OCI-LY7 (cell line): ENCODE data around the gene VIPR2. TPM values are rescaled to one million over a fixed set of nuclear protein-coding genes. Genes with fewer than 3 reads are reported as not detected.

Experiments used
- BruUV-seq: library from RNA; stranded (reverse); fragments of 400-500 nt; replicated peaks from 2 replicates; lab custom pipeline; 2021; lab: Mats Ljungman, UMichigan
- CTCF ChIA-PET: fragments of 300-600 bp; sonication (Branson Sonifier 250); formaldehyde crosslinking; loops from one replicate; lab custom pipeline; 2022; ENCODE audit warnings: antibody characterized with exemption; ENCODE audit not compliant: unreplicated experiment; lab: Charles Lee
- POLR2A ChIA-PET: fragments of 300-600 bp; sonication (Branson Sonifier 250); formaldehyde crosslinking; loops from one replicate; lab custom pipeline; 2022; ENCODE audit warnings: antibody characterized with exemption; lab: Charles Lee
- DNase-seq: peaks from one replicate; pipeline ENCODE4 v3.0.0-alpha.2; 2015; ENCODE audit warnings: low spot score
- H2AFZ ChIP-seq: fragments of 200-600 bp; sonication (generic), shearing (Covaris generic); 2 replicates; pipeline ENCODE4 v1.6.1; 2014; ENCODE audit warnings: mild to moderate bottlenecking, antibody characterized with exemption, low read length, moderate library complexity
- H3K27ac ChIP-seq: fragments of 200-600 bp; sonication (generic); 2 replicates; pipeline ENCODE4 v1.5.1; 2014; ENCODE audit warnings: mixed run types, low read depth, mild to moderate bottlenecking, moderate library complexity, low read length, inconsistent platforms; ENCODE audit not compliant: poor library complexity, severe bottlenecking
- H3K36me3 ChIP-seq: fragments of 200-600 bp; sonication (generic); 2 replicates; pipeline ENCODE4 v1.6.1; 2014; ENCODE audit warnings: mild to moderate bottlenecking, antibody characterized with exemption, low read length, moderate library complexity, mixed read lengths; ENCODE audit not compliant: insufficient read depth
- H3K4me1 ChIP-seq: fragments of 200-600 bp; sonication (generic); 2 replicates; pipeline ENCODE4 v1.5.1; 2014; ENCODE audit warnings: mild to moderate bottlenecking, low read length; ENCODE audit not compliant: insufficient read depth, poor library complexity, severe bottlenecking
- H3K4me2 ChIP-seq: fragments of 200-600 bp; sonication (generic); 2 replicates; pipeline ENCODE4 v1.6.1; 2014; ENCODE audit warnings: mild to moderate bottlenecking, low read length
- H3K4me3 ChIP-seq: fragments of 200-600 bp; sonication (generic); 2 replicates; pipeline ENCODE4 v1.5.1; 2014; ENCODE audit warnings: mild to moderate bottlenecking, low read depth, low read length; ENCODE audit not compliant: poor library complexity, severe bottlenecking
- H3K79me2 ChIP-seq: fragments of 200-600 bp; sonication (generic); 2 replicates; pipeline ENCODE4 v1.6.1; 2016; ENCODE audit warnings: low read depth, mild to moderate bottlenecking, low read length, moderate library complexity, mixed read lengths; ENCODE audit not compliant: insufficient read depth
- H3K9me2 ChIP-seq: fragments of 200-600 bp; sonication (generic); 2 replicates; pipeline ENCODE4 v1.6.1; 2016; ENCODE audit warnings: mild to moderate bottlenecking, low read length, mixed read lengths; ENCODE audit not compliant: insufficient read depth
- H3K9me3 ChIP-seq: fragments of 200-600 bp; sonication (generic); 2 replicates; pipeline ENCODE4 v1.6.1; 2014; ENCODE audit warnings: mild to moderate bottlenecking, mixed run types, low read length, mixed read lengths
- H4K20me1 ChIP-seq: fragments of 200-600 bp; sonication (generic); 2 replicates; pipeline ENCODE4 v1.6.1; 2014; ENCODE audit warnings: mild to moderate bottlenecking, antibody characterized with exemption, low read length, moderate library complexity, mixed read lengths; ENCODE audit not compliant: insufficient read depth
- EZH2phosphoT487 ChIP-seq: fragments of 200-600 bp; sonication (generic); IDR thresholded peaks from 2 replicates; pipeline ENCODE4 v1.6.1; 2018; ENCODE audit warnings: low read depth, borderline replicate concordance, mild to moderate bottlenecking, mixed run types, antibody characterized with exemption, low read length, moderate library complexity, mixed read lengths
- intact Hi-C: fragments of 100-400 bp; cut with micrococcal nuclease; formaldehyde crosslinking; loops from one replicate; pipeline ENCODE4 v1.10.0; 2022; ENCODE audit not compliant: unreplicated experiment
- total RNA-seq, 2 experiments: library from RNA; depleted of rRNA in 1 of 2; stranded (reverse); fragments of >200 nt in 1 of 2; shearing (Covaris generic) in 1 of 2; gene quantifications; 2 replicates each; pipeline ENCODE4 v1.2.3, GENCODE V29; 2014 to 2022
- TF ChIP-seq, protein P1 (sequence below): fragments of 200-600 bp; sonication (generic); conservative IDR thresholded peaks from 2 replicates; pipeline ENCODE4 v1.5.1; 2014; ENCODE audit warnings: mild to moderate bottlenecking, antibody characterized with exemption, low read length, moderate library complexity, mixed read lengths

Gene VIPR2
- total RNA-seq, 2 experiments from 2014 or later, result not detected

DNA sequence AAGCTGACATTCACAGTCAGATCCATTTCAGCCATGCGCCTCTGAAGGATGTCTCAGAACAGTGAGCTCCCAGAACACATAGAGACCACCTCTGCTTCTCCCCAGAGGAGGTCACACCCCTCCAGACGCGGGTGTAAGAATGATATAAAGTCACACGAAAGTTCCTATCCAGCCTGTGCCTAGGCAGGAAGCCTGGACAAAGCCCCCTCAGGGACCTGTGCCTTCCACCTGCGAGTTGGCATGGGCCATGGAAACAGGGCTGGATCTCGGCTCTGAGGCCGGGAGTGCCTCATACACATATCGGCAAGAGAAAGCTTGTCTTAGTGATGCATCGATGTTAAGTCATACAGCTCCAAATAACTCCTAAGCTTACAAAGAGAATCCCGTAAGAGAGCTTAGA is 5.0 kb downstream of the VIPR2 start:
- CTCF ChIA-PET, result no interaction called here
- Histone ChIP-seq H3K9me3 (no peaks in the 10 kb centered on the region), H3K79me2 (no peaks in the 10 kb centered on the region), H3K4me3 (no peak overlapping the region), H3K27ac (no peak overlapping the region), H2AFZ (no peak overlapping the region), H3K4me2 (no peak overlapping the region), H3K4me1 (no peaks in the 10 kb centered on the region), H3K9me2 (no peaks in the 10 kb centered on the region), H4K20me1 (no peaks in the 10 kb centered on the region), H3K36me3 (no peaks in the 10 kb centered on the region)
- intact Hi-C loops, result no loop called here
- TF ChIP-seq EZH2phosphoT487, result no peak
- TF ChIP-seq, protein P1, sequence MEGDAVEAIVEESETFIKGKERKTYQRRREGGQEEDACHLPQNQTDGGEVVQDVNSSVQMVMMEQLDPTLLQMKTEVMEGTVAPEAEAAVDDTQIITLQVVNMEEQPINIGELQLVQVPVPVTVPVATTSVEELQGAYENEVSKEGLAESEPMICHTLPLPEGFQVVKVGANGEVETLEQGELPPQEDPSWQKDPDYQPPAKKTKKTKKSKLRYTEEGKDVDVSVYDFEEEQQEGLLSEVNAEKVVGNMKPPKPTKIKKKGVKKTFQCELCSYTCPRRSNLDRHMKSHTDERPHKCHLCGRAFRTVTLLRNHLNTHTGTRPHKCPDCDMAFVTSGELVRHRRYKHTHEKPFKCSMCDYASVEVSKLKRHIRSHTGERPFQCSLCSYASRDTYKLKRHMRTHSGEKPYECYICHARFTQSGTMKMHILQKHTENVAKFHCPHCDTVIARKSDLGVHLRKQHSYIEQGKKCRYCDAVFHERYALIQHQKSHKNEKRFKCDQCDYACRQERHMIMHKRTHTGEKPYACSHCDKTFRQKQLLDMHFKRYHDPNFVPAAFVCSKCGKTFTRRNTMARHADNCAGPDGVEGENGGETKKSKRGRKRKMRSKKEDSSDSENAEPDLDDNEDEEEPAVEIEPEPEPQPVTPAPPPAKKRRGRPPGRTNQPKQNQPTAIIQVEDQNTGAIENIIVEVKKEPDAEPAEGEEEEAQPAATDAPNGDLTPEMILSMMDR, result no peak
- BruUV-seq, result no TSS peak
- no peak for DNase-seq
- POLR2A ChIA-PET, result interaction anchor here (0.7 kb wide), 1 partner anchor 260 kb away, joined by 3 read pairs; no protein-coding TSS in a partner anchor

DNA sequence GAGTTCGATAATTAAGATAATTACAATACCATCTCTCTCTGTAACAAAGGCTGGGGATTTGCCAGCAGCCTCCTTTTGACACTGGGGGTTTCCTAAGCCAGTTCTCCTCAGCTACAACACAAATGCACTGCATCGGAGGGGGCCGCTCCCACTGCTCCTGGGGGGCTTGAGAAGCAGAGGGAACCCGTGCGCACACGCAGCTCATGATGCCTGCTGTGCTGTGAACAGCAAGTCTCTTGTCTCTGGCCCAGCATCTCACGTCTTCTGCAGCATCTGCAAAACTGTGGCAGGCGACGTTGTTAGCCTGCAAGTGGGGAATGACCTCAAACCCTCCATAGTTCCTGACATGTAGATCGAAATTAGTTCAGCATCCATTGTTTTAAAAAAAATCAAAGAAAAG is 5.5 kb downstream of the VIPR2 start:
- TF ChIP-seq, protein P1, result no peak
- TF ChIP-seq EZH2phosphoT487, result no peak
- no peak for DNase-seq
- Histone ChIP-seq H3K79me2 (no peaks in the 10 kb centered on the region), H3K4me3 (no peak overlapping the region), H3K36me3 (no peaks in the 10 kb centered on the region), H3K9me2 (no peaks in the 10 kb centered on the region), H3K9me3 (no peaks in the 10 kb centered on the region), H4K20me1 (no peaks in the 10 kb centered on the region), H3K4me2 (no peak overlapping the region), H2AFZ (no peak overlapping the region), H3K4me1 (no peaks in the 10 kb centered on the region), H3K27ac (no peak overlapping the region)
- intact Hi-C loops, result no loop called here
- CTCF ChIA-PET, result no interaction called here
- POLR2A ChIA-PET, result interaction anchor here (0.7 kb wide), 1 partner anchor 259 kb away, joined by 3 read pairs; no protein-coding TSS in a partner anchor
- BruUV-seq, result no TSS peak

DNA sequence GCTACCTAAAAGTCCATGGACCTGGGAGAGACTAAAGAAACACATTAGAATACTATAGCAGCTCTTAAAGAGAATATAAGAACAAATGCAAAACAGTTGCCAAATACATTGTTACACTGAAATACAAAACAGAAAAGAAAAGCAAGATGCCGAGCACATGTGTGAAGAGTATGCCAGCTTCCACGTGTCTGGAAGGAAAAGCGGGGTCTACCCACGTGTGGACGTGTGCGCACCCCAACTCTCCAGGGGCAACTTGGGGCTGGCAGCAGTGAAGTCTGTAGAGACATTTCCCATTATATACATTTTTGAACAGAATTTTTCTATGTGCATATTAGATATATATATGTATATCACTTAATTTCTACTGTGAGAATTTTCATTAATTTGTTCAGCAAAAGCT is 6.2 kb downstream of the VIPR2 start:
- H3K4me3 ChIP-seq, result no peak overlapping the region
- no peaks in the 10 kb centered on the region for H3K9me2 ChIP-seq
- TF ChIP-seq, protein P1, result no peak
- TF ChIP-seq EZH2phosphoT487, result no peak
- H3K36me3 ChIP-seq, result no peaks in the 10 kb centered on the region
- H2AFZ ChIP-seq, result no peak overlapping the region
- H3K79me2 ChIP-seq, result no peaks in the 10 kb centered on the region
- no peaks in the 10 kb centered on the region for H4K20me1 ChIP-seq
- no peaks in the 10 kb centered on the region for H3K4me1 ChIP-seq
- intact Hi-C loops, result no loop called here
- DNase-seq, result no peak
- H3K9me3 ChIP-seq, result no peaks in the 10 kb centered on the region
- H3K4me2 ChIP-seq, result no peak overlapping the region
- POLR2A ChIA-PET, result no interaction called here
- CTCF ChIA-PET, result no interaction called here
- no TSS peak for BruUV-seq
- no peak overlapping the region for H3K27ac ChIP-seq
